Endodermal cell (in vitro differentiated cells): ENCODE measurements around the gene VKORC1. TPM values are rescaled to one million over a fixed set of nuclear protein-coding genes. Genes with fewer than 3 reads are reported as not detected.

Experiments
- DNase-seq: peaks from one replicate; pipeline ENCODE4 v3.0.0-alpha.2; 2017
- H3K27ac ChIP-seq: 2 replicates; pipeline ENCODE4 v1.5.1; 2013; ENCODE audit warnings: mild to moderate bottlenecking, low read depth, low read length, moderate library complexity
- H3K27me3 ChIP-seq: 2 replicates; pipeline ENCODE4 v1.6.1; 2013; ENCODE audit warnings: mild to moderate bottlenecking, low read length, moderate library complexity; ENCODE audit not compliant: insufficient read depth, control insufficient read depth, poor library complexity, severe bottlenecking
- H3K36me3 ChIP-seq: 2 replicates; pipeline ENCODE4 v1.7.0; 2013; ENCODE audit warnings: mild to moderate bottlenecking, low read length, moderate library complexity; ENCODE audit not compliant: control insufficient read depth, insufficient read depth
- H3K4me1 ChIP-seq: one replicate; pipeline ENCODE4 v1.7.0; 2013; ENCODE audit warnings: low read length; ENCODE audit not compliant: control insufficient read depth, insufficient read depth
- H3K4me3 ChIP-seq: 2 replicates; pipeline ENCODE4 v1.5.1; 2013; ENCODE audit warnings: mild to moderate bottlenecking, low read length, moderate library complexity
- H3K9ac ChIP-seq: 2 replicates; pipeline ENCODE4 v1.6.1; 2013; ENCODE audit warnings: mild to moderate bottlenecking, low read length, moderate library complexity; ENCODE audit not compliant: poor library complexity, severe bottlenecking; ENCODE audit errors: extremely low read depth
- H3K9me3 ChIP-seq: 2 replicates; pipeline ENCODE4 v1.6.1; 2013; ENCODE audit warnings: mild to moderate bottlenecking, low read length, moderate library complexity; ENCODE audit not compliant: control insufficient read depth
- H3K27ac Mint-ChIP-seq: 2 replicates; pipeline ENCODE4 v1.8.0; 2020; ENCODE audit warnings: mixed read lengths
- H3K27me3 Mint-ChIP-seq: 2 replicates; pipeline ENCODE4 v1.8.0; 2021; ENCODE audit warnings: mild to moderate bottlenecking, mixed read lengths; ENCODE audit not compliant: insufficient read depth
- H3K36me3 Mint-ChIP-seq: 2 replicates; pipeline ENCODE4 v1.8.0; 2020; ENCODE audit warnings: low read depth, mixed read lengths
- H3K4me1 Mint-ChIP-seq: 2 replicates; pipeline ENCODE4 v1.8.0; 2020; ENCODE audit warnings: mixed read lengths
- H3K4me3 Mint-ChIP-seq: 2 replicates; pipeline ENCODE4 v1.8.0; 2020; ENCODE audit warnings: mild to moderate bottlenecking, moderate library complexity, mixed read lengths
- H3K9me3 Mint-ChIP-seq: 2 replicates; pipeline ENCODE4 v1.8.0; 2020; ENCODE audit warnings: mild to moderate bottlenecking, mixed read lengths
- CTCF ChIP-seq: fragments of 200-600 bp; sonication (generic); conservative IDR thresholded peaks from 2 replicates; pipeline ENCODE4 v1.5.0; 2021; ENCODE audit warnings: antibody characterized with exemption, mild to moderate bottlenecking
- WGBS, 2 experiments: methylation state at CpG; one replicate each; pipeline versions ENCODE4 v1.1.5 to v1.1.7; 2013; ENCODE audit warnings: missing lambda C conversion rate in 2 of 2, mixed read lengths in 1 of 2; ENCODE audit not compliant: insufficient coverage in 1 of 2, insufficient read length in 1 of 2; 5-methylcytosine and 5-hydroxymethylcytosine counted together
- total RNA-seq, 2 donors: library from RNA; stranded (reverse); fragmentation: NEBNext Ultra II Directional in 1 of 2; extraction: Animal tissue kit (Norgen Biotek cat#: 25700) in 1 of 2; gene quantifications; 2 replicates in 1 of 2; 3 replicates in 1 of 2; pipeline ENCODE4 v1.2.1, GENCODE V29; 2021

The VKORC1 gene
- total RNA-seq, 2 donors from 2014 or later, result 53.7 to 63.0 TPM

- TF ChIP-seq CTCF, result no peak
- H3K4me3 Mint-ChIP-seq, result peak overlapping the region; percentile 57
- peaks cover 33% of the 10 kb centered on the region for H3K36me3 ChIP-seq
- H3K4me3 ChIP-seq, result no peak overlapping the region
- no peak overlapping the region for H3K9ac ChIP-seq
- H3K9me3 ChIP-seq, result no peaks in the 10 kb centered on the region
- H3K27me3 Mint-ChIP-seq, result no peaks in the 10 kb centered on the region
- H3K27ac Mint-ChIP-seq, result no peak overlapping the region
- H3K9me3 Mint-ChIP-seq, result peaks cover 2% of the 10 kb centered on the region
- H3K4me1 Mint-ChIP-seq, result no peaks in the 10 kb centered on the region
- no peaks in the 10 kb centered on the region for H3K4me1 ChIP-seq
- H3K27me3 ChIP-seq, result no peaks in the 10 kb centered on the region
- H3K27ac ChIP-seq, result no peak overlapping the region
- H3K36me3 Mint-ChIP-seq, result peaks cover 32% of the 10 kb centered on the region
- no peak for DNase-seq
- WGBS, 2 experiments, result 94% methylated on average over 8 to 12 of the region's 12 CpGs
Observed at GRCh38 chr16:31109622-31110021, 15.0 kb upstream of the VKORC1 start.

- Histone ChIP-seq H3K27me3 (no peaks in the 10 kb centered on the region), H3K4me1 (no peaks in the 10 kb centered on the region), H3K36me3 (peaks cover 33% of the 10 kb centered on the region), H3K9me3 (no peaks in the 10 kb centered on the region), H3K9ac (peak overlapping the region; percentile 38), H3K27ac (no peak overlapping the region), H3K4me3 (peak overlapping the region; percentile 80)
- Mint-ChIP-seq H3K27me3 (no peaks in the 10 kb centered on the region), H3K36me3 (peaks cover 32% of the 10 kb centered on the region), H3K4me3 (peak overlapping the region; percentile 57), H3K4me1 (no peaks in the 10 kb centered on the region), H3K9me3 (peaks cover 2% of the 10 kb centered on the region), H3K27ac (no peak overlapping the region)
- 63 to 76% methylated on average over 35 to 57 of the region's 57 CpGs for WGBS, 2 experiments
- DNase-seq, result no peak
- TF ChIP-seq CTCF, result no peak
Observed at GRCh38 chr16:31108794-31109558, 14.4 kb upstream of the VKORC1 start.

GRCh38 chr16:31108035-31108793, 13.6 kb upstream of the VKORC1 start, which contains the start of gene BCKDK:
Gene BCKDK (plus strand): TSS chr16:31108386. CDS start chr16:31109224, 838 bp downstream.
- Mint-ChIP-seq H3K36me3 (peaks cover 29% of the 10 kb centered on the region), H3K27ac (no peak within 1 kb of the TSS), H3K4me1 (no peaks in the 10 kb centered on the region), H3K27me3 (no peaks in the 10 kb centered on the region), H3K4me3 (peak within 1 kb of the TSS; percentile 57), H3K9me3 (peaks cover 5% of the 10 kb centered on the region)
- H3K4me1 ChIP-seq, result no peaks in the 10 kb centered on the region
- DNase-seq, result peak; percentile 88
- no peaks in the 10 kb centered on the region for H3K9me3 ChIP-seq
- peak within 1 kb of the TSS; percentile 80 for H3K4me3 ChIP-seq
- H3K27ac ChIP-seq, result no peak within 1 kb of the TSS
- H3K36me3 ChIP-seq, result peaks cover 31% of the 10 kb centered on the region
- 5 to 14% methylated on average over 26 to 68 of the region's 68 CpGs for WGBS, 2 experiments
- no peak for TF ChIP-seq CTCF
- no peaks in the 10 kb centered on the region for H3K27me3 ChIP-seq
- H3K9ac ChIP-seq, result peak within 1 kb of the TSS; percentile 38
